Omental fat pad (tissue), 4 donors: ENCODE measurements around the gene UBE3D. TPM values are rescaled to one million over a fixed set of nuclear protein-coding genes. Genes with fewer than 3 reads are reported as not detected.
"Not testable (repeated sequence)": the region's sequence is repeated elsewhere in the genome, so short reads cannot be mapped to it uniquely, and the experiment has no call there.

Experiments
- ATAC-seq: fragments of 150-250 bp; one replicate; pipeline ENCODE4 v1.9.1; 2016; ENCODE audit warnings: mild to moderate bottlenecking, moderate library complexity; ENCODE audit not compliant: low FRiP score
- DNase-seq: peaks from one replicate; pipeline ENCODE4 v3.0.0-alpha.2; 2019; ENCODE audit warnings: low spot score
- CTCF ChIP-seq, 3 donors: fragments of 450-650 bp; IDR thresholded peaks; one replicate each; pipeline ENCODE4 v1.5.1; 2016 to 2017; ENCODE audit warnings: antibody characterized with exemption in 3 of 3, mild to moderate bottlenecking in 3 of 3, moderate library complexity in 2 of 3
- total RNA-seq, 4 donors: library from RNA; depleted of rRNA; stranded (reverse); fragments of >200 nt; gene quantifications; one replicate each; pipeline ENCODE4 v1.1.0, GENCODE V29; 2016

UBE3D gene
- total RNA-seq, 4 donors from 2014 or later: 6.1 to 17.5 (median 7.5) TPM

- ATAC-seq (no peak), DNase-seq (no peak)
- TF ChIP-seq CTCF (IDR thresholded peaks at IDR 0.05): no peak
These were observed 110.6 kb downstream of the UBE3D start for GRCh38 chr6:82954937-82955577.

GRCh38 chr6:82954356-82954755, 111.3 kb downstream of the UBE3D start:
- TF ChIP-seq CTCF (IDR thresholded peaks at IDR 0.05): no peak
- ATAC-seq (no peak), DNase-seq (no peak)

GRCh38 chr6:82953871-82954270, 111.8 kb downstream of the UBE3D start:
- no peak for ATAC-seq
- TF ChIP-seq CTCF (IDR thresholded peaks at IDR 0.05): no peak
- DNase-seq: no peak

- ATAC-seq: no peak
- TF ChIP-seq CTCF (IDR thresholded peaks at IDR 0.05): no peak
- no peak for DNase-seq
These were observed 113.7 kb downstream of the UBE3D start for GRCh38 chr6:82951935-82952334.

- DNase-seq (no peak), ATAC-seq (no peak)
- no peak for TF ChIP-seq CTCF (IDR thresholded peaks at IDR 0.05)
These were observed 114.3 kb downstream of the UBE3D start for GRCh38 chr6:82951389-82951788.

- DNase-seq, ATAC-seq: not testable (repeated sequence)
These were observed 134.7 kb downstream of the UBE3D start for GRCh38 chr6:82930915-82931314.

- no peak for TF ChIP-seq CTCF (IDR thresholded peaks at IDR 0.05)
- ATAC-seq: no peak
These were observed 140.7 kb downstream of the UBE3D start for GRCh38 chr6:82924799-82925535.

More at GRCh38 chr6:82924799-82925535, 140.7 kb downstream of the UBE3D start:
- no peak for DNase-seq
